Measurements from ENCODE around the gene GMPR2.

GRCh38 chr14:24269910-24270536, 37.3 kb downstream of the GMPR2 start:
- TF ChIP-seq POLR2AphosphoS5 (IDR thresholded peaks at IDR 0.05) (no peak), CTCF (IDR thresholded peaks at IDR 0.05) (no peak)

Data from stomach (tissue), 4 donors.